GM12878 (cell line): ENCODE data around the gene PRADC1. TPM values are rescaled to one million over a fixed set of nuclear protein-coding genes. Genes with fewer than 3 reads are reported as not detected.
A peak's percentile ranks its signal among the peaks of the same experiment; 100 is the strongest.

Experiments
- ATAC-seq: fragments of 200-7000 bp; cut with Tn5 transposase; 3 replicates; pipeline ENCODE4 v1.9.1; 2020; ENCODE audit warnings: mild to moderate bottlenecking, moderate library complexity
- BruUV-seq: library from RNA; stranded (reverse); fragments of 400-500 nt; replicated peaks from 2 replicates; lab custom pipeline; 2021; lab: Mats Ljungman, UMichigan
- CTCF ChIA-PET: fragments of 300-600 bp; sonication (Branson Sonifier 250); formaldehyde crosslinking; extraction: SDS; loops from one replicate; lab custom pipeline; 2021; ENCODE audit warnings: inconsistent platforms; lab: Yijun Ruan, JAX
- POLR2A ChIA-PET: fragments of 350-600 bp; formaldehyde crosslinking; extraction: SDS; loops from one replicate; lab custom pipeline; 2021; ENCODE audit warnings: inconsistent platforms; lab: Charles Lee
- RAD21 ChIA-PET: fragments of 300-600 bp; sonication (Branson Sonifier 250); formaldehyde crosslinking; loops from one replicate; lab custom pipeline; 2023; ENCODE audit warnings: antibody characterized with exemption; ENCODE audit not compliant: unreplicated experiment; lab: Charles Lee
- SMC1A ChIA-PET: fragments of 300-600 bp; sonication (Branson Sonifier 250); formaldehyde crosslinking; loops from one replicate; lab custom pipeline; 2023; ENCODE audit not compliant: unreplicated experiment, uncharacterized antibody; lab: Charles Lee
- DNase-seq: peaks from one replicate; pipeline ENCODE4 v3.0.0-alpha.2; 2011; ENCODE audit warnings: low read depth, low spot score
- FAIRE-seq: peaks from 3 replicates; lab custom pipeline; 2011; peaks lifted over from hg19 to GRCh38; lab: Jason Lieb, UNC
- H2AFZ ChIP-seq: 2 replicates; pipeline ENCODE4 v1.6.0; 2011; ENCODE audit warnings: low read depth, low read length, control low read depth; ENCODE audit not compliant: control insufficient read depth
- H3K27ac ChIP-seq: 2 replicates; pipeline ENCODE4 v1.5.1; 2011; ENCODE audit warnings: control low read depth; ENCODE audit not compliant: control insufficient read depth, insufficient read depth
- H3K27me3 ChIP-seq, 2 experiments: replicated peaks in 1 of 2; 2 replicates each; pipeline versions ENCODE4 v1.6.0 to v1.6.1; 2011; ENCODE audit warnings: low read length in 1 of 2; ENCODE audit not compliant: control insufficient read depth in 2 of 2, insufficient read depth in 2 of 2
- H3K36me3 ChIP-seq, 2 experiments: 2 replicates each; pipeline ENCODE4 v1.5.1; 2011; ENCODE audit warnings: low read length in 1 of 2; ENCODE audit not compliant: control insufficient read depth in 2 of 2, insufficient read depth in 2 of 2
- H3K4me1 ChIP-seq: 2 replicates; pipeline ENCODE4 v1.6.1; 2011; ENCODE audit warnings: mild to moderate bottlenecking, low read length, moderate library complexity, mixed read lengths; ENCODE audit not compliant: control insufficient read depth, insufficient read depth
- H3K4me2 ChIP-seq: 2 replicates; pipeline ENCODE4 v1.6.0; 2011; ENCODE audit warnings: control low read depth; ENCODE audit not compliant: control insufficient read depth, insufficient read depth
- H3K4me3 ChIP-seq: fragments of 200-600 bp; sonication (generic); 2 replicates; pipeline ENCODE4 v1.5.1; 2016
- H3K79me2 ChIP-seq: 2 replicates; pipeline ENCODE4 v1.6.0; 2011; ENCODE audit warnings: low read length; ENCODE audit not compliant: control insufficient read depth, insufficient read depth
- H3K9ac ChIP-seq: 2 replicates; pipeline ENCODE4 v1.8.0; 2011; ENCODE audit warnings: low read length, control low read depth, mixed read lengths; ENCODE audit not compliant: control insufficient read depth, insufficient read depth
- H3K9me3 ChIP-seq: replicated peaks from 3 replicates; pipeline ENCODE4 v1.5.1; 2011; ENCODE audit warnings: mild to moderate bottlenecking, low read length; ENCODE audit not compliant: control insufficient read depth, insufficient read depth
- H4K20me1 ChIP-seq: 2 replicates; pipeline ENCODE4 v1.6.0; 2011; ENCODE audit not compliant: control insufficient read depth, insufficient read depth
- CREB1 ChIP-seq: IDR thresholded peaks from 2 replicates; pipeline ENCODE4 v1.6.1; 2012; ENCODE audit warnings: low read depth, mild to moderate bottlenecking, inconsistent platforms
- JUND ChIP-seq: IDR thresholded peaks from 2 replicates; pipeline ENCODE4 v1.6.1; 2012; ENCODE audit warnings: low read depth, mild to moderate bottlenecking, low read length, improper control_type of control experiment, moderate library complexity
- NR2C2 ChIP-seq: IDR thresholded peaks from 2 replicates; pipeline ENCODE4 v1.6.1; 2011; ENCODE audit warnings: borderline replicate concordance, low read depth; ENCODE audit not compliant: control insufficient read depth, insufficient read length
- PML ChIP-seq: IDR thresholded peaks from 2 replicates; pipeline ENCODE4 v1.6.1; 2012; ENCODE audit warnings: low read length, inconsistent platforms
- POLR2AphosphoS5 ChIP-seq: IDR thresholded peaks from 2 replicates; pipeline ENCODE4 v1.6.1; 2011; ENCODE audit warnings: mild to moderate bottlenecking, low read length, inconsistent platforms
- YBX1 ChIP-seq: fragments of 450-650 bp; IDR thresholded peaks from 2 replicates; pipeline ENCODE4 v1.6.1; 2016; ENCODE audit warnings: antibody characterized with exemption
- WGBS: methylation state at CpG from one replicate; pipeline ENCODE4 v1.1.6; 2016; ENCODE audit warnings: low lambda C conversion rate; ENCODE audit not compliant: insufficient replicate concordance, insufficient coverage; ENCODE audit errors: missing lambda C conversion rate; 5-methylcytosine and 5-hydroxymethylcytosine counted together
- in situ Hi-C: fragments of 300-500 bp; cut with MboI; formaldehyde crosslinking; loops from 9 replicates; pipeline ENCODE4 v1.14.3; 2018; ENCODE audit warnings: mixed read lengths
- intact Hi-C: fragments of 100-400 bp; cut with micrococcal nuclease; formaldehyde crosslinking; loops from one replicate; pipeline ENCODE4 v1.14.2; 2022; ENCODE audit not compliant: unreplicated experiment
- polyA plus RNA-seq, 11 experiments: library from polyadenylated mRNA; depleted of rRNA in 4 of 11; unstranded in 6 of 11; stranded (reverse) in 5 of 11; fragments of >200 nt; fragmentation: Nextera tagmentation in 4 of 11; fragmentation: Illumina TruSeq in 1 of 11; extraction: Ambion mirVana in 4 of 11; extraction: Trizol in 1 of 11; gene quantifications; 1 replicate in 1 of 11; 2 replicates in 10 of 11; pipeline versions ENCODE4 v1.2.1 to v1.2.3, GENCODE V29; 2011 to 2016; ENCODE audit warnings: inconsistent platforms in 2 of 11, missing spikeins in 2 of 11, low read depth in 1 of 11
- total RNA-seq, 4 experiments: library from RNA; depleted of rRNA in 3 of 4; stranded (reverse); fragments of >200 nt in 3 of 4; fragmentation: Illumina TruSeq in 1 of 4; extraction: Trizol in 1 of 4; gene quantifications; 2 replicates each; pipeline versions ENCODE4 v1.2.1 to v1.2.3, GENCODE V29; 2013 to 2021
- TF ChIP-seq, protein P1 (sequence below): fragments of 150-350 bp; IDR thresholded peaks from 2 replicates; pipeline ENCODE4 v1.6.1; 2016; ENCODE audit warnings: low read depth, low read length
- TF ChIP-seq, protein P2 (sequence below): IDR thresholded peaks from 2 replicates; pipeline ENCODE4 v1.6.1; 2012; ENCODE audit warnings: improper control_type of control experiment, low read depth, low read length; ENCODE audit not compliant: insufficient replicate concordance

The PRADC1 gene
- total and polyA plus RNA-seq, 10 of the 15 experiments (the other 5 are each of a cell fraction or from before 2014, with no cell fraction given), result 3.7 to 39.0 (median 13.8) TPM

DNA sequence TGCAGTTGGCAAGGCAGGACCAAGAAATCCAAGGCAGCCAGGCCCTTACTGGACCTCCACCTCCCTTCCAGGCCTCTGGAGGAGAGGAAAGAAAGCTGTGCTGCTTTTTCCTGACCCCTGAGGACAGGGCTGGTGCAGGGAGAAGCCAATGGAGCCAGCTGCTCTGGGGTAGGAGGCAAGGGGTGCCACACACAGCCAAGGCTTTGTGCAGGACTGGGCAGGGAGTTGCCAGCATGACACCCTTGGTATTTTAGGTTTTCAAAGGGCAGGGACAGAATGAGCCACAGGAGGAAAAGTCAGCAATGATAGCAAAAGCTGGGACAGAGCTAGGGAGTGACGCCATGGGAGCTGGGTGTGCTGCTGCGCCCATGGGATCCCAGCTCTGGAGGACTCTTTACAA lies 24.0 kb upstream of the PRADC1 start (continued):
- TF ChIP-seq, protein P1, sequence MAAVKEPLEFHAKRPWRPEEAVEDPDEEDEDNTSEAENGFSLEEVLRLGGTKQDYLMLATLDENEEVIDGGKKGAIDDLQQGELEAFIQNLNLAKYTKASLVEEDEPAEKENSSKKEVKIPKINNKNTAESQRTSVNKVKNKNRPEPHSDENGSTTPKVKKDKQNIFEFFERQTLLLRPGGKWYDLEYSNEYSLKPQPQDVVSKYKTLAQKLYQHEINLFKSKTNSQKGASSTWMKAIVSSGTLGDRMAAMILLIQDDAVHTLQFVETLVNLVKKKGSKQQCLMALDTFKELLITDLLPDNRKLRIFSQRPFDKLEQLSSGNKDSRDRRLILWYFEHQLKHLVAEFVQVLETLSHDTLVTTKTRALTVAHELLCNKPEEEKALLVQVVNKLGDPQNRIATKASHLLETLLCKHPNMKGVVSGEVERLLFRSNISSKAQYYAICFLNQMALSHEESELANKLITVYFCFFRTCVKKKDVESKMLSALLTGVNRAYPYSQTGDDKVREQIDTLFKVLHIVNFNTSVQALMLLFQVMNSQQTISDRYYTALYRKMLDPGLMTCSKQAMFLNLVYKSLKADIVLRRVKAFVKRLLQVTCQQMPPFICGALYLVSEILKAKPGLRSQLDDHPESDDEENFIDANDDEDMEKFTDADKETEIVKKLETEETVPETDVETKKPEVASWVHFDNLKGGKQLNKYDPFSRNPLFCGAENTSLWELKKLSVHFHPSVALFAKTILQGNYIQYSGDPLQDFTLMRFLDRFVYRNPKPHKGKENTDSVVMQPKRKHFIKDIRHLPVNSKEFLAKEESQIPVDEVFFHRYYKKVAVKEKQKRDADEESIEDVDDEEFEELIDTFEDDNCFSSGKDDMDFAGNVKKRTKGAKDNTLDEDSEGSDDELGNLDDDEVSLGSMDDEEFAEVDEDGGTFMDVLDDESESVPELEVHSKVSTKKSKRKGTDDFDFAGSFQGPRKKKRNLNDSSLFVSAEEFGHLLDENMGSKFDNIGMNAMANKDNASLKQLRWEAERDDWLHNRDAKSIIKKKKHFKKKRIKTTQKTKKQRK, result no peak
- TF ChIP-seq, protein P2, sequence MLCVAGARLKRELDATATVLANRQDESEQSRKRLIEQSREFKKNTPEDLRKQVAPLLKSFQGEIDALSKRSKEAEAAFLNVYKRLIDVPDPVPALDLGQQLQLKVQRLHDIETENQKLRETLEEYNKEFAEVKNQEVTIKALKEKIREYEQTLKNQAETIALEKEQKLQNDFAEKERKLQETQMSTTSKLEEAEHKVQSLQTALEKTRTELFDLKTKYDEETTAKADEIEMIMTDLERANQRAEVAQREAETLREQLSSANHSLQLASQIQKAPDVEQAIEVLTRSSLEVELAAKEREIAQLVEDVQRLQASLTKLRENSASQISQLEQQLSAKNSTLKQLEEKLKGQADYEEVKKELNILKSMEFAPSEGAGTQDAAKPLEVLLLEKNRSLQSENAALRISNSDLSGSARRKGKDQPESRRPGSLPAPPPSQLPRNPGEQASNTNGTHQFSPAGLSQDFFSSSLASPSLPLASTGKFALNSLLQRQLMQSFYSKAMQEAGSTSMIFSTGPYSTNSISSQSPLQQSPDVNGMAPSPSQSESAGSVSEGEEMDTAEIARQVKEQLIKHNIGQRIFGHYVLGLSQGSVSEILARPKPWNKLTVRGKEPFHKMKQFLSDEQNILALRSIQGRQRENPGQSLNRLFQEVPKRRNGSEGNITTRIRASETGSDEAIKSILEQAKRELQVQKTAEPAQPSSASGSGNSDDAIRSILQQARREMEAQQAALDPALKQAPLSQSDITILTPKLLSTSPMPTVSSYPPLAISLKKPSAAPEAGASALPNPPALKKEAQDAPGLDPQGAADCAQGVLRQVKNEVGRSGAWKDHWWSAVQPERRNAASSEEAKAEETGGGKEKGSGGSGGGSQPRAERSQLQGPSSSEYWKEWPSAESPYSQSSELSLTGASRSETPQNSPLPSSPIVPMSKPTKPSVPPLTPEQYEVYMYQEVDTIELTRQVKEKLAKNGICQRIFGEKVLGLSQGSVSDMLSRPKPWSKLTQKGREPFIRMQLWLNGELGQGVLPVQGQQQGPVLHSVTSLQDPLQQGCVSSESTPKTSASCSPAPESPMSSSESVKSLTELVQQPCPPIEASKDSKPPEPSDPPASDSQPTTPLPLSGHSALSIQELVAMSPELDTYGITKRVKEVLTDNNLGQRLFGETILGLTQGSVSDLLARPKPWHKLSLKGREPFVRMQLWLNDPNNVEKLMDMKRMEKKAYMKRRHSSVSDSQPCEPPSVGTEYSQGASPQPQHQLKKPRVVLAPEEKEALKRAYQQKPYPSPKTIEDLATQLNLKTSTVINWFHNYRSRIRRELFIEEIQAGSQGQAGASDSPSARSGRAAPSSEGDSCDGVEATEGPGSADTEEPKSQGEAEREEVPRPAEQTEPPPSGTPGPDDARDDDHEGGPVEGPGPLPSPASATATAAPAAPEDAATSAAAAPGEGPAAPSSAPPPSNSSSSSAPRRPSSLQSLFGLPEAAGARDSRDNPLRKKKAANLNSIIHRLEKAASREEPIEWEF, result no peak

DNA sequence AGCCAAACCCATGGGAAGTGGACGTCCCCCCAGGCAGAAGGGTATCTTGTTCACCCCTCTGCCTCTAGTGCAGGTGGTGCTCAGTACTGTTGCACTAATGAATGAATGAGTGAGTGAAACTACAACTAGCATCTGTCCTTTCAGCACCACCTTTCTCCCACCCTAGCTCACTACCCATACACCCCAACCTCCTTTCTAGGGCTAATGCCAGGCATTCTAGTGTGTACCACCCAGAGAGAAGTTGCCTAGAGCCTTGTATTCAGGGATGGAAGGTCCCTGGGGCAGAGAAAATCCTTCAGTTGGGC lies 23.5 kb upstream of the PRADC1 start:
- in situ Hi-C loops (no loop called here), intact Hi-C loops (loop anchor here (2.0 kb wide), 1 partner anchor 34 kb away; no protein-coding TSS in a partner anchor)
- Histone ChIP-seq H3K9ac (no peak overlapping the region), H2AFZ (no peak overlapping the region), H3K4me3 (no peak overlapping the region), H3K27me3 (no peaks in the 10 kb centered on the region), H3K4me1 (no peaks in the 10 kb centered on the region), H3K9me3 (no peaks in the 10 kb centered on the region)
- WGBS, result 0% methylated on average over 1 of the region's 1 CpG
- POLR2A ChIA-PET, result interaction anchor here (0.6 kb wide), 1 partner anchor 653 kb away, joined by 3 read pairs; no protein-coding TSS in a partner anchor
- no peak for DNase-seq
- SMC1A ChIA-PET, result no interaction called here
- RAD21 ChIA-PET, result no interaction called here
- FAIRE-seq, result no peak
- CTCF ChIA-PET, result no interaction called here
- ATAC-seq, result no peak; the same call in 2 of the 3 replicates
- TF ChIP-seq POLR2AphosphoS5, result no peak
- no peak for TF ChIP-seq JUND
- TF ChIP-seq YBX1, result no peak
- TF ChIP-seq PML, result 0 out of 2 replicates have a peak, but pooled peaks have one; percentile 34
- no peak for TF ChIP-seq NR2C2
- TF ChIP-seq CREB1, result no peak
- TF ChIP-seq, all 136 proteins: peak for 1
- H4K20me1 ChIP-seq, result no peaks in the 10 kb centered on the region
- no peak overlapping the region for H3K4me2 ChIP-seq
- no peaks in the 10 kb centered on the region for H3K79me2 ChIP-seq
- no TSS peak for BruUV-seq
- H3K36me3 ChIP-seq, result peaks cover 18 to 28% of the 10 kb centered on the region in 2 experiments
- no peak overlapping the region for H3K27ac ChIP-seq
